IPS DF 6.9 (cell line): Measurements from ENCODE around the gene LRCH4.
A peak's percentile ranks its signal among the peaks of the same experiment; 100 is the strongest.

Experiments used
- DNase-seq: peaks from one replicate; pipeline ENCODE4 v3.0.0-alpha.2; 2013; ENCODE audit warnings: low read depth, low spot score
- H3K27ac ChIP-seq: one replicate; pipeline ENCODE4 v1.5.1; 2013; ENCODE audit warnings: low read length, control low read depth
- H3K27me3 ChIP-seq: 2 replicates; pipeline ENCODE4 v1.6.1; 2013; ENCODE audit warnings: mild to moderate bottlenecking, low read length; ENCODE audit not compliant: control insufficient read depth, insufficient read depth
- H3K36me3 ChIP-seq: 2 replicates; pipeline ENCODE4 v1.6.1; 2013; ENCODE audit warnings: low read length; ENCODE audit not compliant: control insufficient read depth, insufficient read depth
- H3K4me1 ChIP-seq: 2 replicates; pipeline ENCODE4 v1.6.1; 2013; ENCODE audit warnings: low read length; ENCODE audit not compliant: control insufficient read depth, insufficient read depth
- H3K4me3 ChIP-seq: 2 replicates; pipeline ENCODE4 v1.5.1; 2013; ENCODE audit warnings: mild to moderate bottlenecking, low read length
- H3K9me3 ChIP-seq: 2 replicates; pipeline ENCODE4 v1.6.1; 2013; ENCODE audit warnings: low read length, inconsistent platforms; ENCODE audit not compliant: control insufficient read depth, insufficient read depth
- WGBS: extraction: QIAGEN DNeasy Blood & Tissue Kit; methylation state at CpG from one replicate; pipeline ENCODE4 v1.1.7; 2013; ENCODE audit warnings: mixed read lengths, missing lambda C conversion rate; ENCODE audit not compliant: insufficient read length, insufficient coverage; 5-methylcytosine and 5-hydroxymethylcytosine counted together

LRCH4 gene

GRCh38 chr7:100620804-100621203 is 34.9 kb upstream of the LRCH4 start:
- Histone ChIP-seq H3K9me3 (no peaks in the 10 kb centered on the region), H3K4me3 (no peak overlapping the region), H3K36me3 (no peaks in the 10 kb centered on the region), H3K4me1 (no peaks in the 10 kb centered on the region), H3K27ac (no peak overlapping the region), H3K27me3 (no peaks in the 10 kb centered on the region; the same call in none of the 2 replicates)
- DNase-seq = no peak
- WGBS = no CpG with 5 or more reads among the region's 23 CpGs

- Histone ChIP-seq H3K36me3 (no peaks in the 10 kb centered on the region), H3K4me3 (no peak overlapping the region), H3K27me3 (no peaks in the 10 kb centered on the region; the same call in 1 of the 2 replicates), H3K9me3 (no peaks in the 10 kb centered on the region), H3K27ac (no peak overlapping the region), H3K4me1 (no peaks in the 10 kb centered on the region)
- no CpG with 5 or more reads among the region's 6 CpGs for WGBS
- no peak for DNase-seq
Observed at GRCh38 chr7:100620239-100620638, 34.3 kb upstream of the LRCH4 start.

- no peaks in the 10 kb centered on the region for H3K36me3 ChIP-seq
- WGBS = no CpG with 5 or more reads among the region's 6 CpGs
- peaks cover 3% of the 10 kb centered on the region for H3K4me1 ChIP-seq
- DNase-seq = no peak
- no peaks in the 10 kb centered on the region for H3K9me3 ChIP-seq
- H3K4me3 ChIP-seq = no peak overlapping the region
- H3K27me3 ChIP-seq = no peaks in the 10 kb centered on the region; the same call in 1 of the 2 replicates
- H3K27ac ChIP-seq = no peak overlapping the region
Observed at GRCh38 chr7:100614308-100614861, 28.5 kb upstream of the LRCH4 start.

- Histone ChIP-seq H3K4me1 (peaks cover 3% of the 10 kb centered on the region), H3K27me3 (no peaks in the 10 kb centered on the region; the same call in 1 of the 2 replicates), H3K36me3 (no peaks in the 10 kb centered on the region), H3K27ac (no peak overlapping the region), H3K9me3 (no peaks in the 10 kb centered on the region), H3K4me3 (no peak overlapping the region; the same call in 1 of the 2 replicates)
- WGBS = no CpG with 5 or more reads among the region's 13 CpGs
- DNase-seq = no peak
Observed at GRCh38 chr7:100613412-100614175, 27.7 kb upstream of the LRCH4 start.

- no CpG with 5 or more reads among the region's 29 CpGs for WGBS
- no peak for DNase-seq
- H3K4me3 ChIP-seq = peak overlapping the region; percentile 79
- H3K27ac ChIP-seq = no peak overlapping the region
- peaks cover 3% of the 10 kb centered on the region for H3K4me1 ChIP-seq
- no peaks in the 10 kb centered on the region for H3K9me3 ChIP-seq
- no peaks in the 10 kb centered on the region; the same call in 1 of the 2 replicates for H3K27me3 ChIP-seq
- no peaks in the 10 kb centered on the region for H3K36me3 ChIP-seq
Observed at GRCh38 chr7:100612730-100613390, 26.9 kb upstream of the LRCH4 start.

GRCh38 chr7:100611983-100612729 is 26.2 kb upstream of the LRCH4 start, which contains the start of gene MOSPD3:
Gene MOSPD3 (plus strand): TSS chr7:100612540. CDS start chr7:100612792, 252 bp downstream.
- DNase-seq = peak; percentile 100
- H3K4me1 ChIP-seq = peaks cover 3% of the 10 kb centered on the region
- no peaks in the 10 kb centered on the region; the same call in 1 of the 2 replicates for H3K27me3 ChIP-seq
- no CpG with 5 or more reads among the region's 61 CpGs for WGBS
- peak within 1 kb of the TSS; percentile 79 for H3K4me3 ChIP-seq
- H3K27ac ChIP-seq = no peak within 1 kb of the TSS
- H3K36me3 ChIP-seq = 0 out of 2 replicates have a peak, but pooled peaks cover 5% of the 10 kb centered on the region
- no peaks in the 10 kb centered on the region for H3K9me3 ChIP-seq

- H3K4me1 ChIP-seq = peaks cover 3% of the 10 kb centered on the region
- no peaks in the 10 kb centered on the region for H3K27me3 ChIP-seq
- no peak overlapping the region for H3K27ac ChIP-seq
- WGBS = no CpG with 5 or more reads among the region's 5 CpGs
- H3K36me3 ChIP-seq = 0 out of 2 replicates have a peak, but pooled peaks cover 5% of the 10 kb centered on the region
- no peak overlapping the region for H3K4me3 ChIP-seq
- H3K9me3 ChIP-seq = no peaks in the 10 kb centered on the region
- no peak for DNase-seq
Observed at GRCh38 chr7:100609958-100610357, 24.0 kb upstream of the LRCH4 start.

- Histone ChIP-seq H3K9me3 (no peaks in the 10 kb centered on the region), H3K27me3 (no peaks in the 10 kb centered on the region), H3K36me3 (0 out of 2 replicates have a peak, but pooled peaks cover 5% of the 10 kb centered on the region), H3K4me3 (no peak overlapping the region), H3K27ac (no peak overlapping the region), H3K4me1 (no peaks in the 10 kb centered on the region; the same call in none of the 2 replicates)
- DNase-seq = no peak
- no CpG with 5 or more reads among the region's 8 CpGs for WGBS
Observed at GRCh38 chr7:100607111-100607510, 21.2 kb upstream of the LRCH4 start.

GRCh38 chr7:100606313-100606712 is 20.4 kb upstream of the LRCH4 start:
- H3K27me3 ChIP-seq = no peaks in the 10 kb centered on the region
- H3K9me3 ChIP-seq = no peaks in the 10 kb centered on the region
- H3K36me3 ChIP-seq = 0 out of 2 replicates have a peak, but pooled peaks cover 5% of the 10 kb centered on the region
- no peak overlapping the region for H3K27ac ChIP-seq
- WGBS = no CpG with 5 or more reads among the region's 12 CpGs
- H3K4me1 ChIP-seq = no peaks in the 10 kb centered on the region; the same call in none of the 2 replicates
- no peak for DNase-seq
- H3K4me3 ChIP-seq = no peak overlapping the region
